LNCaP clone FGC (cell line): ENCODE results near the gene GRM8.

Source experiments
- DNase-seq: peaks from one replicate; pipeline ENCODE4 v3.0.0-alpha.2; 2011; ENCODE audit warnings: low read depth
- H3K4me3 ChIP-seq: 2 replicates; pipeline ENCODE4 v1.5.1; 2011; ENCODE audit warnings: mild to moderate bottlenecking, low read depth, low read length, control low read depth
- CTCF ChIP-seq: IDR thresholded peaks from 2 replicates; pipeline ENCODE4 v1.5.1; 2012; ENCODE audit warnings: mild to moderate bottlenecking; ENCODE audit not compliant: control insufficient read depth, insufficient read depth; ENCODE audit errors: extremely low read depth

GRM8 gene

GRCh38 chr7:126411821-126412383 is 840.8 kb downstream of the GRM8 start:
- DNase-seq = no peak
- TF ChIP-seq CTCF = no peak
- H3K4me3 ChIP-seq = no peak overlapping the region

- H3K4me3 ChIP-seq = no peak overlapping the region
- DNase-seq = no peak
- no peak for TF ChIP-seq CTCF
These were observed 841.5 kb downstream of the GRM8 start for GRCh38 chr7:126411032-126411820.

GRCh38 chr7:126403040-126403439 is 849.7 kb downstream of the GRM8 start:
- TF ChIP-seq CTCF = no peak
- no peak for DNase-seq
- no peak overlapping the region for H3K4me3 ChIP-seq

- no peak for TF ChIP-seq CTCF
- DNase-seq = no peak
- H3K4me3 ChIP-seq = no peak overlapping the region
These were observed 850.8 kb downstream of the GRM8 start for GRCh38 chr7:126401918-126402317.

- no peak for DNase-seq
- TF ChIP-seq CTCF = no peak
- H3K4me3 ChIP-seq = no peak overlapping the region
These were observed 853.8 kb downstream of the GRM8 start for GRCh38 chr7:126398851-126399529.

- DNase-seq = no peak
- H3K4me3 ChIP-seq = no peak overlapping the region
- TF ChIP-seq CTCF = no peak
These were observed 854.5 kb downstream of the GRM8 start for GRCh38 chr7:126398285-126398684.
